Stimulated activated CD4-positive, alpha-beta T cell treated with anti-CD3 and anti-CD28 coated beads, Interleukin-4, amount 100 ng/mL, for 4 hours (primary cell): ENCODE data around the gene GATA3.

Experiments used
- DNase-seq, 2 experiments: peaks; one replicate each; pipeline ENCODE4 v3.0.0-alpha.2; 2020

Gene GATA3

DNA sequence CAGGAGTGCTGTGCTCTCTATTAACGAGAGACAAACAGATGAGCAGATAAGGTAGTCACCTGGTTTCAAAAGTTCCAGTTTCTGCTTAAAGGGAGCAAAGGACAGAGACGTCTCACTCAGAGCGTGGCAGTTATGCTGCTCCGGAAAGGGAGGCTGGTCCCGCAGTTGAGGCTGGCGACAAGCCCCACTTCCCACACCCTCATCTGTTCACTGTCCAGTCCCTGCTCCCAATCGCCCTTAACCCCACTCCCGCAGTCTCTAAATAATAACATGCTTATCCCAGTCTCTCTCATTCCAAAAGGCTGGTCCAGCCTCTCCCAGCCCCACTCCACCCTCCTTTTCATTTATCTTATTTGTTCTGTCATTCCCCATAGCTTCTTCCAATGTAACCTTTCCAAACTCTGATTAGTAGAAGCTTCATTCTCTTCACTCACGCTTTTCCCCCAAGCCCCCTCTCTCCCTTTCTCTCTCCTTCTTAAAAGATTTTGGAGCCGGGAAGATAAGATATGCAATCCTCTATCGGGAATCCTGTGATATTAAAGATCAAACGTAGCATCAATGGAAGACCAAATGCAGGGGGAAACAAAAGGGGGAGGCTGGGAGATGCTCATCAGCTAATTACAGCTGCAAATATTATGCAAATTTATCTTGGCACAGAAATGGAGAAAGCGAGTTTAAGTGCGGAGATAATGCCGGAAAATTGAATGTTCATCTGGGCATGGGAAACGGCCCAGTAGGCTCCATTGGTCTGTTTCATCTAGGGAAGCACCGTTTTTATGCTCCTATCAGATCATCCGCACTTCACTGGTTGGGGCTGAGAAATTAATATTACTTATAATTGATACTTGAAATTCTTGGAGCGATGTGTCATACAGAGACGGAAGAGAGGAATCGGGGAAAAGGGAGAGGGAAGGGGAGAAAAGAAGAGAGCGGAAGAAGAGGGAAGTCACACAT, 16.3 kb upstream of the GATA3 start:
- no peak for DNase-seq

DNA sequence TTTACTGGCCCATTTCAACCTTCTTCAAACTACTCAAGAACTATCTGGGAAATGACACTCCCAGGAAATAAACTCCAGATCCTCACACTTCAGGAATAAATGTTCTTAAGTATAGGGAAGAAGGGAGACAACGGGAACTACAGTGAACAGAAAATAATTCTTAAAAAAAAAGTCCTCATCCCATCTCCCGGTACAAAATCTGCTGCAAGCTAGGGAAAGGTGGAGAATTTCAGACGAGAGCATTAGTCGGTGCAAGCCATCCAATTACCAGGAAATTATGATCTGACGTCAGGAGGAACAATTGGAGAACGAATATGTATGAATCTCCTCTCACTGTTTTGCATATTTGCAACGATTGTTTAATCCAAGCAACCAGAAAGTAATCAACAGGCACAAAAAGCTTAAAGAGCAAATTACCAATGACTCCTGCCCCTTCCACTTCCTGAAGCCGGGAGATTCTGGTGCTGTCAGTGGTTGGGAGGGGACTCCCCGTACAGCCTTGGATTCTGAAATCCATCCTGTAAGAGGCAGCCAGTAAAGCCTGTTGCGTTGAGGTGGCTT, 15.1 kb upstream of the GATA3 start:
- DNase-seq: no peak

DNA sequence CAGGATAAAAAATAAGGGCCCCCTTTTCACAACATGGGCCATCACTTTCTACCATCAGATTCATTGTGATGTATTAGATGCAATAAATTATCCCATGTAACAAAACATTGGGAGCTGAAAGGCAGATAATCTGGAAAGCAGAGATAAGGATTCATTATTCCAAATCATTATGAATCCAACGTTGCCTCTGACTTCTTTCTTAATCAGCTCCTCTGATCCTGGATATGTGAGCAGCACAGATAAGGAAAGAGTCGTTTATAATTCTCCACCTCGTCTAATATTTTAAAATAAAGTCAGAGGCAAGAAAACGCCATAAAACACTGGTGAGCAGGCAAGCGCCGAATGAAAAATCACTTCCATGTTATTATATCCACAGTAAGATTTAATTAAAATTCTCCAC, 13.8 kb upstream of the GATA3 start:
- no peak for DNase-seq

GRCh38 chr10:8041284-8041991, 13.1 kb upstream of the GATA3 start:
- no peak for DNase-seq

GRCh38 chr10:8041992-8042720, 12.3 kb upstream of the GATA3 start:
- no peak for DNase-seq

- no peak for DNase-seq
Measured at GRCh38 chr10:8042721-8043568, 11.5 kb upstream of the GATA3 start.

GRCh38 chr10:8043569-8044306, 10.8 kb upstream of the GATA3 start:
- DNase-seq: no peak

GRCh38 chr10:8044331-8044907, 10.1 kb upstream of the GATA3 start:
- no peak for DNase-seq

- DNase-seq: no peak
Measured at GRCh38 chr10:8044908-8045725, 9.4 kb upstream of the GATA3 start.

GRCh38 chr10:8045726-8046494, 8.6 kb upstream of the GATA3 start:
- DNase-seq: no peak

- no peak for DNase-seq
Measured at GRCh38 chr10:8047452-8048280, 6.8 kb upstream of the GATA3 start.

DNA sequence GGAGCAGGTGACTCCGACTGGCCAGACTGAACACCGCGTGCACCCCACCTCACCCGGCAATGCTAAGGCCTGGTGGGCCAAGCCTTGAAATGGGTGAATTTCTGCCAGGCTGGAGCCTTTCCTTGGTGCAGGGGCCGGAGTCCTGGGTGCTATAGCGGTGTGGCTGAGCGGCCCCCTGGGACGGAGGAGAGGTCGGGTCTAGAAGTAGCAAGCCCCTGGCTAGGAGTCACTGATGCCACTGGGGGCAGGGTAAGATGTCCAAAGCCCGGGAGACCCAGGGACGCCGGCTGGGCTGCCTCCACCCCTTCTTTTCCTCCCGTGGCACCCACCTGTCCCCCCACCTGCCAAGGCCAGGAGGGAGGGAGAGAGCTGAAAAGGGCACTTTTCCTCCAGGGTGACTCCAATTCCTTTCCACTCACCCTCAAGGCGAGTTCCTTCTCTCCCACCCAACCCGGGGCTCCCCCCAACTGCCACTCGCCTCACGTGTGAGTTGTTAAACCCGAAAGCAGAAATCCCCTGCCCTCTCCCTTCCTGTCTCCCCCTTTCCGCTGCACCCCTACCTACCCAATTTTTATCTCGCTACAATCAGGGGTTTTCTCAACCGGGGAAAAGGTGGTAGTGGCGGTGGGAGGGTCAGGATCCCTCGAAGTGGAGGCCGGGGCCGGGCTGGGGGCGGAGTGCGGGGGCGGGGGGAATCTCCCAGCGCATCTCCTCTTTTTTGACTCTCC, 6.0 kb upstream of the GATA3 start:
- peak in 1 of 2 experiments; percentile 66 for DNase-seq

DNA sequence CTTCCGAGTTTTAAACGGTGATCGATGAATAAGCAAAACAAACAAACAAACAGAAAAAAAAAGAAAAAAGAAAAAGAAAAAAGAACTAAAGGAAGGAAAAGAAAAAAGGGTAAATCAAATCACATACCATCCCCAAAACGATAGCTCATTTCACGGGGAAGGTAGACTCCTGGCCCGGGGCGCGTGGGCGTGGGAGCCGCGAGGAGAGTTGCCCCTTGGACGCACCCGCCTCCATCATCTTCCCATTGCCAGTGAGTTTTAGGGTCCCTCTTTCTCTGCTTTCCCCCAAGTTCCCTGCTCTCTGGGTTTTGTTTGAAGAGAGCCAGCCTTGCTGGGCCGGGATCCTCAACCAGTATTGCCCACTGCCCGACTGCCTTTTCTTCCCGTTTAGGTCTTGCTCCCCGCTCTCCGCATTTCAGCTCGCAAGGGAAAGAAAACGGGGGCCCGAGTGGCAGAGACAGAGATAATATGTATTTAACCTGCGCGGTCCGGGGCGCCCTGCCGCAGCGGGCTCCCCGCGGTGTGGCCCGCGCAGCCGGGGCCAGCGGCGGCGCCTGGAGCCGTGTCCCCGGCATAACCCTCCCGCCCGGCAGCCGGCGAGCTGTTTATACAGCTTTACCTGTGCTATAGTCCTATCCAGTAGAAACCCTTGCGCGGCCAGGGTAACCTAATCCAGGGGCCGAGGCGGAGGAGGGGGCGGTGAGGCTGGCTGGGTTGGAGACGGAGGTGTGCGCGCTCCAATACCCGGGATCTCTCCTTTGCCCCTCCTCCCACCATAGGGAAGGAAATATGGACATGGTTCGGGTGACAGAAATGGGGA, 5.2 kb upstream of the GATA3 start:
- no peak for DNase-seq

DNA sequence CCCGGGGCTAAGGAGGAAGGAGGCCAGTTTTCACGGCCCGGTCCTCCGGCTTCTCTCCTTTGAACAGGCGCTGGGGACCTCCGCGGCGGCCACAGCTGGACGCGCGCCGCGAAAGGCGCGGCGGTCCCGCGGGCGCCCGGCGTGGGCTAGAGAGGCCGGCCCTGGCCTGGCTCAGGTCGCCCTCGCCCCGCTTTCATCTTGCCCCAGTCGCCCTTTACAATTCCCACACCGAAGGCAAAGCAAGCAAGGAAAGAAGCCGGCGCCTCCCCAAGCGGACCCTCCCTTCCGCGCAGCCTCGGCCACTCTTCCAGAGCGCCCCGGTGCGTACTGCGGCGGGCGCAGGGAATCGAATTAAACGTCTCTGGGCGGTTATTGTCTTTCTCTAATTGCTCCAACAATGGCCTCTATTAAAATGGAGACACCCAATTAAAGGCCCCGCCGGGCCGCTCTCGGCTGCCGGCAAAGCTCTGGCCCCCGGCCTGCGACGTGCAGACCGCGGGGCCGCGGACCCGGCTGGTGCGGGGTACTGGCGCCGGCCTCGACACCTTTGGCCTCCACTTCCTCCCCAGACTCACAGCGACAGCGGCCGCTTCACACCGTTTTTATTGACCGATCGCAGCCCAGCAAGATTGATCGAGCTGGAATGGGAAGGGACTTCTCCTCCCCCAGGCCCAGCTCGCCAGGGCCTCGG, 4.5 kb upstream of the GATA3 start:
- no peak for DNase-seq

DNA sequence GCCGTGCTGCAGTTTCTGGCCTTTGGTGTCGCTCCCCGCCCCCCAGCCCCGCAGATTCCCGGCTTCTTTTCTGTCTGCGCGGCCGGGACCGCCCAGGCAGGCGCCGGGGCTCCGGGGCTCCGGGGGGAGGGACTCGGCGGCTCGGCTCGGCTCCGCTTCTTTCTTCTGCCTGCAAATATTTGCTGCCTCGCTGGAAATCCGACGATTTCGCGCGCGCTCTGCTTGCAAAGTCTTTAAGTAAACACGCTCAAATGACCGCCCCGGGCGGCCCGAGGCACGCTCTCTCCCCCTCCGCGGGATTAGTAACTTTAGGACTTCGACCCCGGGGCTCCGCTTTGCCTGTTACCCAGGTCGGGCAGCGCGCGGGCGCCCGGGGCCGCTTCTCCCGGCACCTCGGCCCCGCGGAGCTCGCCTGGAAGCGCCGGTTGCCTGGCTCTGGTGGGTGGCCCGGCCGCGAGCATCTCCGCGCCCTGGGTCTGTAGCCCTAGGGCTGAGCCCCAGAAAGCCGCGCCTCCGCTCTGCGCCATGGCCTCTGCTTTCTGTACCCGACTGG, 3.9 kb upstream of the GATA3 start:
- no peak for DNase-seq
